ENCODE results near the gene ADAMTSL2. TPM values are rescaled to one million over a fixed set of nuclear protein-coding genes. Genes with fewer than 3 reads are reported as not detected.

The ADAMTSL2 gene
- polyA plus RNA-seq, 1 of the 3 experiments (the other 2 are of a cell fraction): 0.21 TPM

GRCh38 chr9:133542002-133542401, 7.5 kb downstream of the ADAMTSL2 start:
- no peaks in the 10 kb centered on the region for H3K27me3 ChIP-seq (ENCODE audit: insufficient read depth)
- TF ChIP-seq RXRA (IDR thresholded peaks at IDR 0.05; ENCODE audit: borderline replicate concordance, low read depth): no peak
- no peak for TF ChIP-seq ZBTB33 (IDR thresholded peaks at IDR 0.05; ENCODE audit: borderline replicate concordance, low read depth)
- TF ChIP-seq RFX5 (IDR thresholded peaks at IDR 0.05; ENCODE audit: low read length): no peak
- TF ChIP-seq PBX3 (IDR thresholded peaks at IDR 0.05): no peak
- no peak for TF ChIP-seq GABPA (IDR thresholded peaks at IDR 0.05; ENCODE audit: low read depth)
- no peak for TF ChIP-seq ELF1 (IDR thresholded peaks at IDR 0.05)
- TF ChIP-seq RCOR1 (IDR thresholded peaks at IDR 0.05; ENCODE audit: low read length): no peak
- no peak for TF ChIP-seq POLR2AphosphoS5 (IDR thresholded peaks at IDR 0.05; ENCODE audit: low read depth, low read length)
- TF ChIP-seq MEF2A (IDR thresholded peaks at IDR 0.05; ENCODE audit: borderline replicate concordance, low read depth): no peak
- no peak for TF ChIP-seq MXI1 (IDR thresholded peaks at IDR 0.05; ENCODE audit: low read depth, low read length)
- TF ChIP-seq FOXM1 (IDR thresholded peaks at IDR 0.05; ENCODE audit: low read depth): no peak
- no peak for TF ChIP-seq TAF1 (IDR thresholded peaks at IDR 0.05; ENCODE audit: borderline replicate concordance, low read depth, low read length)
- TF ChIP-seq, protein P1, sequence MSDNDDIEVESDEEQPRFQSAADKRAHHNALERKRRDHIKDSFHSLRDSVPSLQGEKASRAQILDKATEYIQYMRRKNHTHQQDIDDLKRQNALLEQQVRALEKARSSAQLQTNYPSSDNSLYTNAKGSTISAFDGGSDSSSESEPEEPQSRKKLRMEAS (IDR thresholded peaks at IDR 0.05; ENCODE audit: low read depth): no peak
- TF ChIP-seq GATA2 (CRISPR knock-in tag; IDR thresholded peaks at IDR 0.05): no peak
- TF ChIP-seq CTCF (IDR thresholded peaks at IDR 0.05): no peak
- TF ChIP-seq, protein P2, sequence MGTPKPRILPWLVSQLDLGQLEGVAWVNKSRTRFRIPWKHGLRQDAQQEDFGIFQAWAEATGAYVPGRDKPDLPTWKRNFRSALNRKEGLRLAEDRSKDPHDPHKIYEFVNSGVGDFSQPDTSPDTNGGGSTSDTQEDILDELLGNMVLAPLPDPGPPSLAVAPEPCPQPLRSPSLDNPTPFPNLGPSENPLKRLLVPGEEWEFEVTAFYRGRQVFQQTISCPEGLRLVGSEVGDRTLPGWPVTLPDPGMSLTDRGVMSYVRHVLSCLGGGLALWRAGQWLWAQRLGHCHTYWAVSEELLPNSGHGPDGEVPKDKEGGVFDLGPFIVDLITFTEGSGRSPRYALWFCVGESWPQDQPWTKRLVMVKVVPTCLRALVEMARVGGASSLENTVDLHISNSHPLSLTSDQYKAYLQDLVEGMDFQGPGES (IDR thresholded peaks at IDR 0.05; ENCODE audit: low read depth, low read length): no peak
- no peak for TF ChIP-seq TEAD4 (IDR thresholded peaks at IDR 0.05; ENCODE audit: borderline replicate concordance, insufficient read depth)
- TF ChIP-seq RAD21 (IDR thresholded peaks at IDR 0.05; ENCODE audit: low read length): no peak
- TF ChIP-seq FOSL2 (IDR thresholded peaks at IDR 0.05; ENCODE audit: borderline replicate concordance, low read depth): no peak
- POLR2A ChIA-PET: no interaction called here

More at GRCh38 chr9:133542002-133542401, 7.5 kb downstream of the ADAMTSL2 start:
- H3K4me2 ChIP-seq: no peak overlapping the region
- H3K9me3 ChIP-seq: no peaks in the 10 kb centered on the region
- peaks cover 0 to 2% of the 10 kb centered on the region in 2 experiments for H3K36me3 ChIP-seq (replicated peaks in 1 of 2; ENCODE audit: control insufficient read depth in 1 of 2, insufficient read depth in 2 of 2, low read length in 1 of 2)
- no peaks in the 10 kb centered on the region for H3K9me2 ChIP-seq
- no peaks in the 10 kb centered on the region for H4K20me1 ChIP-seq (ENCODE audit: insufficient read depth)
- H3K27ac ChIP-seq (ENCODE audit: low read depth in 2 of 2, low read length in 1 of 2): no peak overlapping the region; a peak in 1 of 4 replicates
- no peaks in the 10 kb centered on the region for H3F3A ChIP-seq (replicated peaks; ENCODE audit: insufficient read depth)
- no peak overlapping the region for H3K4me3 ChIP-seq (ENCODE audit: low read depth in 2 of 2, low read length in 1 of 2)
- DNase-seq: no peak
- CTCF ChIA-PET: interaction anchor here (1.2 kb wide), 1 partner anchor 185 kb away, joined by 3 read pairs; no protein-coding TSS in a partner anchor
- WGBS (ENCODE audit: low lambda C conversion rate): 74% methylated on average over 13 of the region's 13 CpGs
- no peaks in the 10 kb centered on the region for H3K79me2 ChIP-seq (ENCODE audit: insufficient read depth)
- no peak overlapping the region for H3K9ac ChIP-seq
- no peak overlapping the region for H2AFZ ChIP-seq (ENCODE audit: low read depth)
- H3K4me1 ChIP-seq (ENCODE audit: control insufficient read depth in 1 of 2, insufficient read depth in 2 of 2, low read depth in 1 of 2, low read length in 1 of 2): peaks cover 0 to 40% of the 10 kb centered on the region in 2 experiments; a peak in 1 of 4 replicates

All from SK-N-SH (cell line).